ENCODE measurements around the gene SMIM10L2A. TPM values are rescaled to one million over a fixed set of nuclear protein-coding genes. Genes with fewer than 3 reads are reported as not detected.

Gene SMIM10L2A
- total and polyA plus RNA-seq, 10 of the 15 experiments (the other 5 are each of a cell fraction or from before 2014, with no cell fraction given), result 0.02 to 0.05 (median 0.03) TPM; not detected in 7

DNA sequence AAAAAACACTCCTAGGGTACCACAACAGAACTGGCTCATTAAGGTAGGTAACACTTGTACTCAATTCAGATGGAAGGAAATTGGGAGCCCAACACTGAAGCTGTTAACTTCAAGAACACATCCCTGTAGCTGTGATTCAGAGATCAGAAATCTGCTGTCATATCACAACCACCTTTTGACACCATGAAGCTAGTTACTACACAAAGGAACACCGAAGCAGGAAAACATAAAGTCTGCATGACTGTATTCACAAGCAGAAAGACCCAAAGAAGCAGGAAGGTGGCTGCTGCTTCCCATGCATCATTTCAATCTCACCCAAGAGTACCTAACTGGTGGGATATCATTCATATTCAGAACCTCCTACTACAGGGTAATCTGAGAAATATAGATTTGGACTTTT lies 7.7 kb downstream of the SMIM10L2A start:
- RAD21 ChIA-PET (ENCODE audit: unreplicated experiment), result no interaction called here
- no peak for ATAC-seq
- WGBS (ENCODE audit: insufficient coverage, insufficient replicate concordance, low lambda C conversion rate, missing lambda C conversion rate), result 0% methylated on average over 1 of the region's 1 CpG
- no peaks in the 10 kb centered on the region for H4K20me1 ChIP-seq (ENCODE audit: control insufficient read depth, insufficient read depth)
- no peak overlapping the region for H3K9ac ChIP-seq (ENCODE audit: control insufficient read depth, insufficient read depth, low read length)
- no peak for TF ChIP-seq STAT1 (conservative IDR thresholded peaks at IDR 0.05)
- TF ChIP-seq, protein P1, sequence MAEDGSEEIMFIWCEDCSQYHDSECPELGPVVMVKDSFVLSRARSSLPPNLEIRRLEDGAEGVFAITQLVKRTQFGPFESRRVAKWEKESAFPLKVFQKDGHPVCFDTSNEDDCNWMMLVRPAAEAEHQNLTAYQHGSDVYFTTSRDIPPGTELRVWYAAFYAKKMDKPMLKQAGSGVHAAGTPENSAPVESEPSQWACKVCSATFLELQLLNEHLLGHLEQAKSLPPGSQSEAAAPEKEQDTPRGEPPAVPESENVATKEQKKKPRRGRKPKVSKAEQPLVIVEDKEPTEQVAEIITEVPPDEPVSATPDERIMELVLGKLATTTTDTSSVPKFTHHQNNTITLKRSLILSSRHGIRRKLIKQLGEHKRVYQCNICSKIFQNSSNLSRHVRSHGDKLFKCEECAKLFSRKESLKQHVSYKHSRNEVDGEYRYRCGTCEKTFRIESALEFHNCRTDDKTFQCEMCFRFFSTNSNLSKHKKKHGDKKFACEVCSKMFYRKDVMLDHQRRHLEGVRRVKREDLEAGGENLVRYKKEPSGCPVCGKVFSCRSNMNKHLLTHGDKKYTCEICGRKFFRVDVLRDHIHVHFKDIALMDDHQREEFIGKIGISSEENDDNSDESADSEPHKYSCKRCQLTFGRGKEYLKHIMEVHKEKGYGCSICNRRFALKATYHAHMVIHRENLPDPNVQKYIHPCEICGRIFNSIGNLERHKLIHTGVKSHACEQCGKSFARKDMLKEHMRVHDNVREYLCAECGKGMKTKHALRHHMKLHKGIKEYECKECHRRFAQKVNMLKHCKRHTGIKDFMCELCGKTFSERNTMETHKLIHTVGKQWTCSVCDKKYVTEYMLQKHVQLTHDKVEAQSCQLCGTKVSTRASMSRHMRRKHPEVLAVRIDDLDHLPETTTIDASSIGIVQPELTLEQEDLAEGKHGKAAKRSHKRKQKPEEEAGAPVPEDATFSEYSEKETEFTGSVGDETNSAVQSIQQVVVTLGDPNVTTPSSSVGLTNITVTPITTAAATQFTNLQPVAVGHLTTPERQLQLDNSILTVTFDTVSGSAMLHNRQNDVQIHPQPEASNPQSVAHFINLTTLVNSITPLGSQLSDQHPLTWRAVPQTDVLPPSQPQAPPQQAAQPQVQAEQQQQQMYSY (CRISPR knock-in tag; IDR thresholded peaks at IDR 0.05), result no peak
- TF ChIP-seq, protein P2, sequence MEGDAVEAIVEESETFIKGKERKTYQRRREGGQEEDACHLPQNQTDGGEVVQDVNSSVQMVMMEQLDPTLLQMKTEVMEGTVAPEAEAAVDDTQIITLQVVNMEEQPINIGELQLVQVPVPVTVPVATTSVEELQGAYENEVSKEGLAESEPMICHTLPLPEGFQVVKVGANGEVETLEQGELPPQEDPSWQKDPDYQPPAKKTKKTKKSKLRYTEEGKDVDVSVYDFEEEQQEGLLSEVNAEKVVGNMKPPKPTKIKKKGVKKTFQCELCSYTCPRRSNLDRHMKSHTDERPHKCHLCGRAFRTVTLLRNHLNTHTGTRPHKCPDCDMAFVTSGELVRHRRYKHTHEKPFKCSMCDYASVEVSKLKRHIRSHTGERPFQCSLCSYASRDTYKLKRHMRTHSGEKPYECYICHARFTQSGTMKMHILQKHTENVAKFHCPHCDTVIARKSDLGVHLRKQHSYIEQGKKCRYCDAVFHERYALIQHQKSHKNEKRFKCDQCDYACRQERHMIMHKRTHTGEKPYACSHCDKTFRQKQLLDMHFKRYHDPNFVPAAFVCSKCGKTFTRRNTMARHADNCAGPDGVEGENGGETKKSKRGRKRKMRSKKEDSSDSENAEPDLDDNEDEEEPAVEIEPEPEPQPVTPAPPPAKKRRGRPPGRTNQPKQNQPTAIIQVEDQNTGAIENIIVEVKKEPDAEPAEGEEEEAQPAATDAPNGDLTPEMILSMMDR (IDR thresholded peaks at IDR 0.05 in 2 of 3, conservative IDR thresholded peaks at IDR 0.05 in 1 of 3; ENCODE audit: control insufficient read depth in 2 of 3, extremely low read depth in 1 of 3, insufficient read depth in 1 of 3, low read depth in 3 of 3, low read length in 3 of 3), result no peak
- no peak for TF ChIP-seq POLR2AphosphoS5 (IDR thresholded peaks at IDR 0.05; ENCODE audit: low read length)
- TF ChIP-seq HDGF (IDR thresholded peaks at IDR 0.05), result no peak
- TF ChIP-seq, protein P3, sequence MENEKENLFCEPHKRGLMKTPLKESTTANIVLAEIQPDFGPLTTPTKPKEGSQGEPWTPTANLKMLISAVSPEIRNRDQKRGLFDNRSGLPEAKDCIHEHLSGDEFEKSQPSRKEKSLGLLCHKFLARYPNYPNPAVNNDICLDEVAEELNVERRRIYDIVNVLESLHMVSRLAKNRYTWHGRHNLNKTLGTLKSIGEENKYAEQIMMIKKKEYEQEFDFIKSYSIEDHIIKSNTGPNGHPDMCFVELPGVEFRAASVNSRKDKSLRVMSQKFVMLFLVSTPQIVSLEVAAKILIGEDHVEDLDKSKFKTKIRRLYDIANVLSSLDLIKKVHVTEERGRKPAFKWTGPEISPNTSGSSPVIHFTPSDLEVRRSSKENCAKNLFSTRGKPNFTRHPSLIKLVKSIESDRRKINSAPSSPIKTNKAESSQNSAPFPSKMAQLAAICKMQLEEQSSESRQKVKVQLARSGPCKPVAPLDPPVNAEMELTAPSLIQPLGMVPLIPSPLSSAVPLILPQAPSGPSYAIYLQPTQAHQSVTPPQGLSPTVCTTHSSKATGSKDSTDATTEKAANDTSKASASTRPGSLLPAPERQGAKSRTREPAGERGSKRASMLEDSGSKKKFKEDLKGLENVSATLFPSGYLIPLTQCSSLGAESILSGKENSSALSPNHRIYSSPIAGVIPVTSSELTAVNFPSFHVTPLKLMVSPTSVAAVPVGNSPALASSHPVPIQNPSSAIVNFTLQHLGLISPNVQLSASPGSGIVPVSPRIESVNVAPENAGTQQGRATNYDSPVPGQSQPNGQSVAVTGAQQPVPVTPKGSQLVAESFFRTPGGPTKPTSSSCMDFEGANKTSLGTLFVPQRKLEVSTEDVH (IDR thresholded peaks at IDR 0.05; ENCODE audit: low read depth, partially characterized antibody), result no peak
- no peak for TF ChIP-seq RBBP5 (conservative IDR thresholded peaks at IDR 0.05)
- TF ChIP-seq ZNF24 (IDR thresholded peaks at IDR 0.05), result no peak
- TF ChIP-seq, protein P4, sequence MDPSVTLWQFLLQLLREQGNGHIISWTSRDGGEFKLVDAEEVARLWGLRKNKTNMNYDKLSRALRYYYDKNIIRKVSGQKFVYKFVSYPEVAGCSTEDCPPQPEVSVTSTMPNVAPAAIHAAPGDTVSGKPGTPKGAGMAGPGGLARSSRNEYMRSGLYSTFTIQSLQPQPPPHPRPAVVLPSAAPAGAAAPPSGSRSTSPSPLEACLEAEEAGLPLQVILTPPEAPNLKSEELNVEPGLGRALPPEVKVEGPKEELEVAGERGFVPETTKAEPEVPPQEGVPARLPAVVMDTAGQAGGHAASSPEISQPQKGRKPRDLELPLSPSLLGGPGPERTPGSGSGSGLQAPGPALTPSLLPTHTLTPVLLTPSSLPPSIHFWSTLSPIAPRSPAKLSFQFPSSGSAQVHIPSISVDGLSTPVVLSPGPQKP (IDR thresholded peaks at IDR 0.05; ENCODE audit: low read depth, low read length), result no peak
- no peak for TF ChIP-seq SMARCA5 (IDR thresholded peaks at IDR 0.05)
- no peak for TF ChIP-seq ZBED1 (IDR thresholded peaks at IDR 0.05; ENCODE audit: borderline replicate concordance)
- no peak for TF ChIP-seq IKZF2 (IDR thresholded peaks at IDR 0.05)
- no peak for TF ChIP-seq TBL1XR1 (IDR thresholded peaks at IDR 0.05; ENCODE audit: low read depth, low read length)
- H3K27ac ChIP-seq (ENCODE audit: control insufficient read depth, insufficient read depth), result no peak overlapping the region
- POLR2A ChIA-PET, result no interaction called here
- no peak for DNase-seq (ENCODE audit: low read depth, low spot score)
- H3K27me3 ChIP-seq (replicated peaks in 1 of 2; ENCODE audit: control insufficient read depth in 2 of 2, insufficient read depth in 2 of 2, low read length in 1 of 2), result no peaks in the 10 kb centered on the region; a peak in 2 of 4 replicates
- CTCF ChIA-PET, result no interaction called here
- H2AFZ ChIP-seq (ENCODE audit: control insufficient read depth, low read depth, low read length), result no peak overlapping the region
- SMC1A ChIA-PET (ENCODE audit: uncharacterized antibody, unreplicated experiment), result no interaction called here
- no peak overlapping the region for H3K4me3 ChIP-seq
- no peaks in the 10 kb centered on the region; the same call in 2 of the 3 replicates for H3K9me3 ChIP-seq (replicated peaks; ENCODE audit: control insufficient read depth, insufficient read depth, low read length)
- FAIRE-seq, result no peak
- no peak overlapping the region for H3K4me2 ChIP-seq (ENCODE audit: control insufficient read depth, insufficient read depth)
- H3K79me2 ChIP-seq (ENCODE audit: control insufficient read depth, insufficient read depth, low read length), result no peaks in the 10 kb centered on the region
- intact Hi-C loops (cut with micrococcal nuclease; ENCODE audit: unreplicated experiment) (no loop called here), in situ Hi-C loops (cut with MboI) (no loop called here)
- BruUV-seq (replicated peaks), result no TSS peak
- no peaks in the 10 kb centered on the region for H3K4me1 ChIP-seq (ENCODE audit: control insufficient read depth, insufficient read depth, low read length)
- no peaks in the 10 kb centered on the region for H3K36me3 ChIP-seq (ENCODE audit: control insufficient read depth in 2 of 2, insufficient read depth in 2 of 2, low read length in 1 of 2)
